WI38 (cell line): ENCODE measurements around the gene KRTAP5-4.

Source experiments
- H3K4me3 ChIP-seq: 2 replicates; pipeline ENCODE4 v1.5.1; 2011; ENCODE audit warnings: low read depth, mild to moderate bottlenecking, control low read depth, low read length
- CTCF ChIP-seq: IDR thresholded peaks from 2 replicates; pipeline ENCODE4 v1.5.1; 2012; ENCODE audit warnings: low read depth, mild to moderate bottlenecking, control low read depth, low read length

KRTAP5-4 gene

GRCh38 chr11:1630271-1630670 is 8.3 kb upstream of the KRTAP5-4 start:
- TF ChIP-seq CTCF: no peak

GRCh38 chr11:1629326-1630185 is 7.6 kb upstream of the KRTAP5-4 start, which contains the start of gene KRTAP5-5:
Gene KRTAP5-5, plus strand, starts transcription at chr11:1629775. Its CDS starts 66 bp downstream, at chr11:1629841.
- no peak within 1 kb of the TSS for H3K4me3 ChIP-seq
- TF ChIP-seq CTCF: no peak

More at GRCh38 chr11:1630271-1630670, 8.3 kb upstream of the KRTAP5-4 start:
- no peak overlapping the region for H3K4me3 ChIP-seq

- H3K4me3 ChIP-seq: no peak overlapping the region
Measured at GRCh38 chr11:1628506-1629325, 6.8 kb upstream of the KRTAP5-4 start.

GRCh38 chr11:1625541-1625940 is 3.6 kb upstream of the KRTAP5-4 start:
- no peak for TF ChIP-seq CTCF
- no peak overlapping the region for H3K4me3 ChIP-seq

More at GRCh38 chr11:1628506-1629325, 6.8 kb upstream of the KRTAP5-4 start:
- peak; percentile 87 for TF ChIP-seq CTCF

GRCh38 chr11:1624621-1625020 is 2.7 kb upstream of the KRTAP5-4 start:
- H3K4me3 ChIP-seq: no peak overlapping the region
- no peak for TF ChIP-seq CTCF

GRCh38 chr11:1623716-1624115 is 1.8 kb upstream of the KRTAP5-4 start:
- no peak overlapping the region for H3K4me3 ChIP-seq
- TF ChIP-seq CTCF: no peak
